KMS-11 (cell line): ENCODE measurements around the gene LAIR2.

Experiments used
- H2AFZ ChIP-seq: fragments of 200-600 bp; sonication (generic); 2 replicates; pipeline ENCODE4 v1.6.1; 2016; ENCODE audit warnings: antibody characterized with exemption, mixed run types, low read depth
- H3K27ac ChIP-seq: fragments of 200-600 bp; sonication (generic); 2 replicates; pipeline ENCODE4 v1.6.1; 2016; ENCODE audit warnings: mild to moderate bottlenecking, mixed run types
- H3K27me3 ChIP-seq: fragments of 200-600 bp; sonication (generic); 2 replicates; pipeline ENCODE4 v1.6.1; 2017; ENCODE audit warnings: mild to moderate bottlenecking, low read depth, mixed run types, moderate library complexity; ENCODE audit not compliant: insufficient read depth
- H3K36me3 ChIP-seq: fragments of 200-600 bp; sonication (generic); 2 replicates; pipeline ENCODE4 v1.6.1; 2017; ENCODE audit warnings: mild to moderate bottlenecking, mixed run types; ENCODE audit not compliant: insufficient read depth
- H3K4me1 ChIP-seq: fragments of 200-600 bp; sonication (generic); 2 replicates; pipeline ENCODE4 v1.6.1; 2016; ENCODE audit warnings: mild to moderate bottlenecking, low read depth, mixed run types; ENCODE audit not compliant: poor library complexity, severe bottlenecking
- H3K4me2 ChIP-seq: fragments of 200-600 bp; sonication (generic); 2 replicates; pipeline ENCODE4 v1.7.0; 2016; ENCODE audit warnings: mild to moderate bottlenecking, mixed run types
- H3K4me3 ChIP-seq: fragments of 200-600 bp; sonication (generic); IDR thresholded peaks from 2 replicates; pipeline ENCODE4 v1.6.1; 2017; ENCODE audit warnings: low read depth, low read length, mixed read lengths; ENCODE audit not compliant: insufficient read depth
- H3K79me2 ChIP-seq: fragments of 200-600 bp; sonication (generic); 2 replicates; pipeline ENCODE4 v1.6.1; 2016; ENCODE audit warnings: low read depth, mixed run types; ENCODE audit not compliant: insufficient read depth
- H3K9ac ChIP-seq: fragments of 200-600 bp; sonication (generic); 2 replicates; pipeline ENCODE4 v1.6.1; 2016; ENCODE audit warnings: mild to moderate bottlenecking, mixed run types
- H4K20me1 ChIP-seq: fragments of 200-600 bp; sonication (generic); 2 replicates; pipeline ENCODE4 v1.6.1; 2016; ENCODE audit warnings: mild to moderate bottlenecking, mixed run types; ENCODE audit not compliant: insufficient read depth
- CTCF ChIP-seq: fragments of 200-600 bp; sonication (generic); conservative IDR thresholded peaks from 2 replicates; pipeline ENCODE4 v1.6.1; 2017; ENCODE audit warnings: low read depth, mild to moderate bottlenecking, antibody characterized with exemption, low read length, moderate library complexity, mixed read lengths

The LAIR2 gene

GRCh38 chr19:54470276-54470887, 32.2 kb upstream of the LAIR2 start:
- Histone ChIP-seq H3K27me3 (peaks cover 63% of the 10 kb centered on the region), H3K27ac (no peak overlapping the region), H3K4me3 (no peak overlapping the region), H3K4me1 (no peaks in the 10 kb centered on the region), H3K36me3 (no peaks in the 10 kb centered on the region), H3K79me2 (no peaks in the 10 kb centered on the region), H3K9ac (no peak overlapping the region), H4K20me1 (no peaks in the 10 kb centered on the region), H3K4me2 (no peak overlapping the region), H2AFZ (no peak overlapping the region)
- no peak for TF ChIP-seq CTCF

- Histone ChIP-seq H3K9ac (no peak overlapping the region), H3K36me3 (no peaks in the 10 kb centered on the region), H3K4me2 (no peak overlapping the region), H4K20me1 (no peaks in the 10 kb centered on the region), H3K4me3 (no peak overlapping the region), H3K27ac (no peak overlapping the region), H2AFZ (no peak overlapping the region), H3K27me3 (peaks cover 63% of the 10 kb centered on the region), H3K79me2 (no peaks in the 10 kb centered on the region), H3K4me1 (no peaks in the 10 kb centered on the region)
- TF ChIP-seq CTCF: no peak
Observed at GRCh38 chr19:54470991-54471782, 31.4 kb upstream of the LAIR2 start.

- no peak within 1 kb of the TSS for H3K4me2 ChIP-seq
- H3K79me2 ChIP-seq: no peaks in the 10 kb centered on the region
- no peak for TF ChIP-seq CTCF
- no peak within 1 kb of the TSS for H3K27ac ChIP-seq
- peaks cover 54% of the 10 kb centered on the region for H3K27me3 ChIP-seq
- H2AFZ ChIP-seq: no peak within 1 kb of the TSS
- H3K36me3 ChIP-seq: no peaks in the 10 kb centered on the region
- H3K9ac ChIP-seq: no peak within 1 kb of the TSS
- no peak within 1 kb of the TSS for H3K4me3 ChIP-seq
- no peaks in the 10 kb centered on the region for H4K20me1 ChIP-seq
- no peaks in the 10 kb centered on the region for H3K4me1 ChIP-seq
Observed at GRCh38 chr19:54473071-54473891, 29.4 kb upstream of the LAIR2 start, which contains the start of gene CDC42EP5. Gene CDC42EP5, minus strand, starts transcription at chr19:54473296. Its CDS starts 7,749 bp downstream, at chr19:54465547.

DNA sequence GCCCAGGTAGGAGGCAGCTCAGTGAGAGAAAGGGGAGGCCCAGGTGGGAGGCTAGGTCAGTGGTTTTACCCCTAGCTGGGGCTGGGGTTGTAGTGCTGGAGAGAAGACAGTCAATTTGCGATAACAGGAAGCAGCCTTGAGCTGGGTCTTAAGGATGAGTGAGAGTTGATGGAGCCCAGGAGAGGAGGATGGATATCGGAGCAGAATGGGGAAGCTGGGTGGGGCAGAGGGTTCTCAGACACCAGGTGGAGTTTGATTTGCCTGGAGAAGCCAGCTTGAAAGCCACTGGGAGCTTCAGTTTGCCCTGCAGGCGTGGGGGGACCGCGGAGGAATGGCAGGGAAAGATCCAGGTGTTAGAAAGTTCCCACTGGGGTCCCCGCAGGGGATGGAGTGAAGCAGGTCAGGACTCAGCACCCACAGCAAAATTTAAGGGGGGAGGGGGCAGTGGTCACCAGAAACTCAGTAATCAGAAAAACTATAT, 28.7 kb upstream of the LAIR2 start:
- Histone ChIP-seq H3K4me3 (no peak overlapping the region), H2AFZ (no peak overlapping the region), H3K4me1 (no peaks in the 10 kb centered on the region), H3K27ac (no peak overlapping the region), H3K9ac (no peak overlapping the region), H4K20me1 (no peaks in the 10 kb centered on the region), H3K36me3 (no peaks in the 10 kb centered on the region), H3K27me3 (peaks cover 51% of the 10 kb centered on the region), H3K4me2 (no peak overlapping the region), H3K79me2 (no peaks in the 10 kb centered on the region)
- TF ChIP-seq CTCF: no peak
